ENCODE results near the gene MIA3. TPM values are rescaled to one million over a fixed set of nuclear protein-coding genes. Genes with fewer than 3 reads are reported as not detected.

The MIA3 gene, protein sequence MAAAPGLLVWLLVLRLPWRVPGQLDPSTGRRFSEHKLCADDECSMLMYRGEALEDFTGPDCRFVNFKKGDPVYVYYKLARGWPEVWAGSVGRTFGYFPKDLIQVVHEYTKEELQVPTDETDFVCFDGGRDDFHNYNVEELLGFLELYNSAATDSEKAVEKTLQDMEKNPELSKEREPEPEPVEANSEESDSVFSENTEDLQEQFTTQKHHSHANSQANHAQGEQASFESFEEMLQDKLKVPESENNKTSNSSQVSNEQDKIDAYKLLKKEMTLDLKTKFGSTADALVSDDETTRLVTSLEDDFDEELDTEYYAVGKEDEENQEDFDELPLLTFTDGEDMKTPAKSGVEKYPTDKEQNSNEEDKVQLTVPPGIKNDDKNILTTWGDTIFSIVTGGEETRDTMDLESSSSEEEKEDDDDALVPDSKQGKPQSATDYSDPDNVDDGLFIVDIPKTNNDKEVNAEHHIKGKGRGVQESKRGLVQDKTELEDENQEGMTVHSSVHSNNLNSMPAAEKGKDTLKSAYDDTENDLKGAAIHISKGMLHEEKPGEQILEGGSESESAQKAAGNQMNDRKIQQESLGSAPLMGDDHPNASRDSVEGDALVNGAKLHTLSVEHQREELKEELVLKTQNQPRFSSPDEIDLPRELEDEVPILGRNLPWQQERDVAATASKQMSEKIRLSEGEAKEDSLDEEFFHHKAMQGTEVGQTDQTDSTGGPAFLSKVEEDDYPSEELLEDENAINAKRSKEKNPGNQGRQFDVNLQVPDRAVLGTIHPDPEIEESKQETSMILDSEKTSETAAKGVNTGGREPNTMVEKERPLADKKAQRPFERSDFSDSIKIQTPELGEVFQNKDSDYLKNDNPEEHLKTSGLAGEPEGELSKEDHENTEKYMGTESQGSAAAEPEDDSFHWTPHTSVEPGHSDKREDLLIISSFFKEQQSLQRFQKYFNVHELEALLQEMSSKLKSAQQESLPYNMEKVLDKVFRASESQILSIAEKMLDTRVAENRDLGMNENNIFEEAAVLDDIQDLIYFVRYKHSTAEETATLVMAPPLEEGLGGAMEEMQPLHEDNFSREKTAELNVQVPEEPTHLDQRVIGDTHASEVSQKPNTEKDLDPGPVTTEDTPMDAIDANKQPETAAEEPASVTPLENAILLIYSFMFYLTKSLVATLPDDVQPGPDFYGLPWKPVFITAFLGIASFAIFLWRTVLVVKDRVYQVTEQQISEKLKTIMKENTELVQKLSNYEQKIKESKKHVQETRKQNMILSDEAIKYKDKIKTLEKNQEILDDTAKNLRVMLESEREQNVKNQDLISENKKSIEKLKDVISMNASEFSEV (N-terminal part only)
- total RNA-seq: 55.2 and 67.7 TPM in 2 replicates

DNA sequence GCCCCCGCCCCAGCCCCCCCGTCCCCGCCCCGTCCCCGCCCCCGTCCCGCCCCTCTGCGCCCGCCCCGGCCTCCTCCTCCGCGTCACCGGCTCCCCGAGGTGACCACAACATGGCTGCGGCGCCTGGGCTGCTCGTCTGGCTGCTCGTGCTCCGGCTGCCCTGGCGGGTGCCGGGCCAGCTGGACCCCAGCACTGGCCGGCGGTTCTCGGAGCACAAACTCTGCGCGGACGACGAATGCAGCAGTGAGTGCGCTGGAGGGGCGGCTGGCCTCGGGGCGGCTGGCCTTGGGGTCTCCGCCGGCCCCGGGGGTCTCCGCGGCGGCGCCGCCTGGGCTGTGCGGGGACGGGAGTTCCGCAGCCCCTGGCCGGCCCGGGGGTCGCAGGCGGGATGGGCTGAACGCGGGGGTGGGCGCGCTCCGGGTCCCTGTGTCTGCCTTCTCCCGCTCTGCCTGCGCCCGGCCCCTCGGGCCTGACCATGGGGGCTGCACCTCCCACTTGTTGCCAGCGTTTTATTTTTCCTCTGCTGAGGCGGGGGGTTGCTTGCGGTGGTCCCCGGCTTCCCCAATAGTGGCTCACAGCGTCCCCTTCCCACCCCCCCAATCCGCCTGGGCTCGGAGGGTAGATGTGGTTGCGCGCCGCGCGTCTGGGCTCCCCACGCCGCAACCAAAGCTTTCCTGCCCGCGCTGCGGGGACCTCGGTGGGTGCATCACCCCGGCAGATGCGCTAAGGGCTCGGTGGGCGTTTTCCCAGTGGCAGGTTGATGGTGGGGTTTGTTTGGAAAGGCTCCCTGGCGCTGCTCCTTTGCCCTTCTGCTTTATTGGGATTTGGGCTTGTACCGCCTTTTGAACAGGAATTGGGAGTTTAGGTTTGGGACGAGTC lies at the start of gene MIA3:
Gene MIA3 (plus strand): TSS at position 97 of the 879 bp plus-strand sequence. CDS start 14 bp downstream, at position 111.

DNA sequence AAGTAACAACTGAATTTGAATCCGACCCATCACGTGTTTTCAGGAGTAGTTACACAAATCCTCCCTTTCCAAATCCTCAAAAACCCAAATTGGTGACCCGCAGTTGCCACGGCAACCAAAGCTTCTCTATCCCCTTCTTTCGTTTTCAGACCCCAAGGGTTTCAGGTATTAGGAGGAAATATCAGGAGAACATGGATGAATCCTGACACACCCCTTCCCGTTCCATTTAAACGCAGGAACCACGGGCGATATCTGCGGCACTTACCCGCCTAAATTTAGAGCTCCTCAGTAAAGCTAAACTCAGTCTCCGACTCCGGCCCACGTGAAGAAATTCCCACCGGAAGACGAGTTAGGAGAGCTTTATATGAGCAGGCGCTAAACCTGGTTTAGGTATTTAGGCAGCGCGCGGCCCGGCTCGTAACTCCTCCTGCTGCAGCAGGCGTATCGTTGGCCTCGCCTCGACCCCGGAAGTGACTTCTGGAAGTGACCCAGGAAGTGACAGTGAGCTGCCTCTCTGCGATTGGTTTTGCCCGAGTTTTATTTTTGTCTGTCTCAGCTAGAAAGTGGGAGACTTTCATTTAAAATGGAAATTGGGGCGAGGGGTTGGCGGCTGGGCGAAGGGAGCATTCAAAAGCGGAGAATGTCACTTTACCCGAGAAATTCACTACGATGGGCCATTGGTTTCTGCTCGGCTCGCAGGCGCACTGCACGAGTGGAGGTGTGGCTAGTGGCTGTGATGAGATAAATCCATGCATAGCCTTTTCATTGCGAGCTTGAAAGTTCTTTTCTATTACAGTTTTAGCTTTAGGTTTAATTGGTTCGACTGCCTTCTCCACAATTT lies 28.2 kb upstream of the MIA3 start, which contains the start of gene TAF1A:
Gene TAF1A (minus strand): TSS at position 472 of the 841 bp plus-strand sequence.

DNA sequence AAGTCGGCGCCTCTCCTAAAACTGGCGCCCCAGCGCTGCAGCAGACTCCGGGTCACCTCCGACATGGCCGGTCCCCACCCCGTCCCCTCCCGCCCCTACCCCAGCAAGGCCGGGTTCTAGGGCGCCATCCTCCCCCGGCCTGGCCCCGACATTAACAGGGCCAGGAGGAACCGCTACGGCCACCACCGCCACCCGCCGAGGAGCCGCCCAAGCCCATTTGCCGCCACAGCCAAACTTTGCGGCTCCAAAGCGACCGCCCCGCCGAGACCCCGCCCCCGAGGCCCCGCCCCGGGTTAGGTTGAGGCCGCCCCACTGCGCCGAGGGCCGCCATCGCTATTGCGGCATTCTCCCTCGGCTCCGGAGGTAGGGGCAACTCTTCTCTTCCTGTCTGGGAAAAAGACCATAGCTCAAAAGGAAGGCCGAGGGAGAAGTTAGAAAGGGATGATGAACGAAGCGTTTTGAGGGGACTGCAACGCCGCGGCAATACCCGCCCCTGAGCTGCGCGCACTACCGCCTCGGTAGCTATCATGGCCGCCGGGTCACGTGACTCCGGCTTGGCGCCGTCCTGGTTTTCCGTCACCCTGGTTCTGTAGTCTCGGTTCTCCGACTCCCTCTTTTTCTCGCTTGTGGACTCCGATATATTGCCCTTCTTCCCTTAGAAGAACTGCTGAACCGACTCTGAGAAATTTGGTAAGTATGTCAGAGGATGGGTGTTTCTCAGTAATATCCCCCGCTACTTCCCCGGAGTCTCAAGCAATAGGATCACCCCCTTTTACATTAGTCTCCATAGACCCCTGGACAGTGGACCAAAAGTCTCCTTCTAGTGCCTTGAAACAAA lies 94.6 kb downstream of the MIA3 start, which contains the start of the genes AIDA and BROX:
Gene AIDA (minus strand): TSS at position 239 of the 838 bp plus-strand sequence. CDS start 174 bp downstream, at position 65.
Gene BROX (plus strand): TSS at position 312 of the 838 bp plus-strand sequence. CDS start 3,136 bp downstream, outside the sequence.

Other genes starting within 250 kb of the MIA3 start
- gene HHIPL2, start 70.0 kb upstream of the MIA3 start, total RNA-seq: 0.71 and 1.5 TPM in 2 replicates
- 9.0 and 10.5 TPM in 2 replicates for gene TAF1A, start 28.2 kb upstream of the MIA3 start, total RNA-seq
- gene AIDA, start 94.4 kb downstream of the MIA3 start, total RNA-seq: 29.7 and 41.1 TPM in 2 replicates
- 34.9 and 36.1 TPM in 2 replicates for gene BROX, start 94.5 kb downstream of the MIA3 start, total RNA-seq
- gene FAM177B, start 119.1 kb downstream of the MIA3 start, total RNA-seq: 0.09 TPM in 1 of 2 replicates, not detected in the other
- 3.1 and 3.8 TPM in 2 replicates for gene DISP1, start 196.9 kb downstream of the MIA3 start, total RNA-seq

Measured in smooth muscle cell of bladder (primary cell).